Germinal center (tissue), 1 donor: ENCODE data around the gene SPRYD3.

ENCODE experiments used
- DNase-seq: peaks from one replicate; pipeline ENCODE4 v3.0.0; 2012; ENCODE audit warnings: mixed read lengths, low spot score

Gene SPRYD3

DNA sequence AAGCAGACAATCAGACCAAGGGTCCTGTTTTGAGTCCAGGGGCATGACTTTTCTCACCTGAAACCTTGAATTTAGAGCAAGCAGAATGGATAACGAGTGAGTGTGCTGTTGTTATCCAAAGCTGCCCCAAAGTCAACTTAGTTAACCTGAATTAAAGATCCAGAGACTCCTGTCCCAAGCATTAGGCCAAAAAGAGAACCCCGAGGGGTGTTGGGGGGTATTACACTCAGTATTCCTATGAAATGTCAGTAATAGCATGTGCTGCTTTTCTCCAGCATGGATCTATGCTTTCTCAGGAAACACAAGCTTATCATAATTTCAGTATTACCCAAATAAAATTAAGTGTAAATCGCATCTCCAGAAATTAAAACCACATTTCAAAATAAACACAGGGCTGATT, 53.9 kb downstream of the SPRYD3 start:
- no peak for DNase-seq

DNA sequence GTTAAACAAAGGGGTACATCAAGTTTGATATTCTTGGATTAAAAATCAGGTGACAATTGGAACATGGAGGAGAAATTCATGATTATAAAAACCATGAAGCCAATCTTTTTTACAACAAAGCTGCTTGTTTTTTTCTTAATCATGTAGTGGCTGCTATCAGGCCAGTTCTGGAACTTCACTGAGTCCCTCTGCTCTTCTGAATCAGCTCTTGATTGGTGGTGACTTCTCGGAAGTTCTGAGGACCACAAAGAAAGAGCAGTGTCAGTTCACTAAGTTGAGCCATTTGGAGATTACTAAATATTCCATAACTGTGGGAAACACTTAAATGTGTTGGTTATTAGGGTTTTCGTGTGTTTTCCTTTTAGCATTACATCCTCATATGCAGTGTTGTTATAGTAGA, 64.5 kb downstream of the SPRYD3 start:
- no peak for DNase-seq
